ENCODE data around the gene KCTD2.
"Not testable (repeated sequence)": the region's sequence is repeated elsewhere in the genome, so short reads cannot be mapped to it uniquely, and the experiment has no call there.

Gene KCTD2

DNA sequence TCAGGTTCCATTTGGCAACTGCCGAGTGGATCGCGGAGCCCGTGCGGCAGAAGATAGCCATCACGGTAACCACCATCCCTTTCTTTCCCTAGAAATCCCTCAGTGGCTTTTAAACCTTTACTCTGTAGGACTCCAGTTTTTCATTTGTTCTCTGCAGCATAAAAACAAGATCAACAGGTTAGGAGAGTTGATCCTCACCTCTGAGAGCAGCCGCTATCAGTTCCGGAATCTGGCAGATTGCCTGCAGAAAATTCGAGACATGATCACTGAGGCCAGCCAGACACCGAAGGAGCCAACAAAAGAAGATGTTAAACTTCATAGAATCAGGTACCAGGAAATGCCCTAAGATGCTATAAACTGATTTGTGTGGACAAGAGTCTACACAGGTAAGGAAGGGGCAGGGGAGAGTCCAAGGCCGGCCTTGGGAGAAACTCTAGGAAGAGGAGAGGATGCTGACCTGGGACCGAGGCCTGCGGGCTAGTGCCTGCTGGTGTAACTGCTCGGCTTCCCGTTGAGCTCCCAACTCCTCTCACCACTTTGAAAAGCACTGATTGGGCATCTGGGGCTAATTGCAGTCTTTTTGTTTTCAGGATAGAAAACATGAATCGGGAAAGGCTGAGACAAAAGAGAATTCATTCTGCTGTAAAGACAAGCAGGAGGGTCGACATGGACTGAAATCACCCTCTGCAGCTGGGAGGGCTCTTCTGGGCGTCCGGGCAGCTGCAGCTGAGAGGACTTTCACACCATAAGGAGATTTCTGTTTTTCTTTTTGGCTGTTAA lies 26.5 kb upstream of the KCTD2 start:
- no peak for DNase-seq

- DNase-seq: no peak
Observed at GRCh38 chr17:75024686-75025397, 22.2 kb upstream of the KCTD2 start.

DNA sequence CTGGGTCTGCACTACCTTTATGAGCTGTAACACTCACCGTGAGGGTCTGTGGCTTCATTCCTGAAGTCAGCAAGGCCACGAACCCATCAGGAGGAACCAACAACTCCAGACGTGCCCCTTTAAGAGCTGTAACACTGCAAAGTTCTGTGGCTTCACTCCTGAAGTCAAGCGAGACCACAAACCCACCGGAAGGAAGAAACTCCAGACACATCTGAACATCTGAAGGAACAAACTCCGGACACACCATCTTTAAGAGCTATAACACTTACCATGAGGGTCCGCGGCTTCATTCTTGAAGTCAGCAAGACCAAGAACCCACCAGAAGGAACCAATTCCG lies 21.7 kb upstream of the KCTD2 start:
- not testable (repeated sequence) for DNase-seq

GRCh38 chr17:75026650-75027049 lies 20.4 kb upstream of the KCTD2 start:
- DNase-seq: not testable (repeated sequence)

GRCh38 chr17:75030161-75030560 lies 16.9 kb upstream of the KCTD2 start:
- DNase-seq: no peak

GRCh38 chr17:75031972-75032719 lies 14.9 kb upstream of the KCTD2 start:
- peak; percentile 95 for DNase-seq

DNA sequence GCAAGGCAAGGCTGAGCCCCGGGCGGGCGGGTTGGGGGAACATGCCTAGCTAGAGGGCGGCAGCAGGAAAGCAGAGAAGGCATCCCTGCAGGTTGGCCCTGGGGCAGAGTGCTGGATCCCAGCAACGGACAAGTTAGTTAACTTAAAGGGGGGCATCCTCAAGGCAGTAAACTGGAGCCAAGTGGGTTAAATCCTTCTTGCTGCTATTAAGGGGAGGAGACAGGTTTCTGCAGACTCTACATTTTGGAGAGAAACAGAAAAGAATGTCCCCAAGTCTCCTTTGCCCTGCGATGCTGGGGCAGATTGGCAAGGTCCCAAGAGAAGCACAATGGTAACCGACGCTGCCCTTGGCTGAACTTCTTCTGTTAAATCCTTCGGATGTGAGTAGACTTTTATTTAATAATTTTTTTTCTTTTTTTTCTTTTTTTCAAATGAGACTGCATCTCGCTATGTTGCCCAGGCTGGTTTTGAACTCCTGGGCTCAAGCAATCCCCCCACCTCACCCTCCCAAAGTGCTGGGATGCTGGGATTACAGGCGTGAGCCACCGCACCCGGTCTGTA lies 14.2 kb upstream of the KCTD2 start:
- peak; percentile 57 for DNase-seq

GRCh38 chr17:75033346-75034235 lies 13.4 kb upstream of the KCTD2 start:
- DNase-seq: peak; percentile 98

DNA sequence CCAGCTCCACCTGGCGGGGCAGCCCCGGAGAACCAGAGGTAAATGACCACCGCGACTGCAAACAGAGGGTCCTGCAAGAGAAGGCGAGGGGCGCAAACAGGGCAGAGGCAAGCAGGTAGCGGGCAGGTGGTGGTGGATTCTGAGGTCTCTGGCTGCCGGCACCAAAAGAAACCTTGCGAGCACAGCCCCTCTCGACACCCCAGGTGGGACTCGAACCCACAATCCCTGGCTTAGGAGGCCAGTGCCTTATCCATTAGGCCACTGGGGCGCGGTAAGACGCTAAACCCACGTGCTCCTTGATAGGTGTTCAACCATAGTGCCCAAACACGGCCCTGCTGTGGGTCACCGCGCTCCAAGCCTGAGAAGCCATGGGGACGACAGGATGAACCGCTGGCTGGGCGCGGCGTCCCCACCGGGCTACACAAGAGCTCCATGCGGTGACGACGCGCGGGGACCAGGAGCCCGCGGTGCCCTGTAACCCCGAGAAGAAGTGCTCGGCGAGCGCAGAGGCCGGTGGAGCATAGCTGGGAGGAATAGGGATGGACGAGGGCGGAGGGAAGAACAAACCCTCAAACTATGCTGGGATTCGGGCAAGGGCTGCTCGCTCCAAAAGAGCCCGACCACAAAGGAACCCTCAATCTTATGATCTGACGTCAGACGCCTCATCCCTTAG lies 12.7 kb upstream of the KCTD2 start:
- peak; percentile 98 for DNase-seq

DNA sequence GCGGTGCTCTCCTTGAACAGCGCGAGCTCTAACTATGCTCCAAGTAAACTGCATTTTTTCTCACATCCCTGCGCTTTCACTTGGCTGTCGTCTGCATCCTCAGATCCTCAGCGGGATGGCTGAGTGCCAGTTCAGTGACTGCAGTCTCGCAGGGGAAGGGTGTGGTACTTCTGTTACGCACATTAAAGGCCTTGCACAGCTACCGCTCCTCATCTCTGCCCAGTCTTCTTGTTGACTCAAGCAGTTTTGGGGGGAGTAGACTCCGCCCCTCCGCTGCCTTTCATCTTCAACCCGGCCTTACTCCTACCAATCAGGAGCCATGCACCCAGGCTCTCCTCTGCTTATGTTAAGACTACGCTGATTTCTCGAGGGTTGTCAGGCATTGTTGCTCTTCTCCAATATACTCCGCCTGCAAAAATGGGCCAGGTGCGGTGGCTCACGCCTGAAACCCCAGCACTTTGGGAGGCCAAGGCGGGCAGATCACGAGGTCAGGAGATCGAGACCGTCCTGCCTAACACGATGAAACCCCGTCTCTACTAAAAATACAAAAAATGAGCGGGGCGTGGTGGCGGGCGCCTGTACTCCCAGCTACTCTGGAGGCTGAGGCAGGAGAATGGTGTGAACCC lies 10.3 kb upstream of the KCTD2 start:
- DNase-seq: peak; percentile 31

- DNase-seq: no peak
Observed at GRCh38 chr17:75039238-75039637, 7.8 kb upstream of the KCTD2 start.

DNA sequence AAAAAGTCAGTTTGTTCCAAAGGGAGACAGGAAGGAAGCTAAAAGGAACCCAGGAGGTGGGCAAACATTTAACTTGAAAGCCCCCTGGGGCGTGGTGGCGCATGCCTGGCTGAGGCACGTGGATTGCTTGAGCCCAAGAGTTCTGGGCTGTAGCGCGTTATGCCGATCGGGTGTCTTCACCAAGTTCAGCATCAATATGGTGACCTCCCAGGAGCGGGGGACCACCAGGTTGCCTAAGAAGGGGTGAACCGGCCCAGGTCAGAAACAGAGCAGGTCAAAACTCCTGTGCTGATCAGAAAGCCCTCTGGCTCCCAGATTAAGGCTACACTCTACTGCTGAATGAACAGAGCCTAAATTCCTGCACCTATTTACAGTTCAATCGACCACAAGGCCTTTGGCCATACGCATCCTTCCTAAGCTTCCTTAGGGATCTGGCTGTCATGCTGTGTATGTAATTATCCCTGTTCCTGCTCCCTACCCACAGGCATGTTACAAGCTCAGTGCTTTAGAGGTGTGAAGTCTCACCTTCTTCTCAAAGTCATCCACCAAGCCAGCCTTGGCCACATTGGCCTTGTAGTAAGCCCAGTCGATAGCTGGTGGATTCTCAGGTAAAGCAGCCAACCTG lies 5.3 kb upstream of the KCTD2 start:
- no peak for DNase-seq

GRCh38 chr17:75043789-75044188 lies 3.2 kb upstream of the KCTD2 start:
- DNase-seq: not testable (repeated sequence)

GRCh38 chr17:75044716-75045115 lies 2.3 kb upstream of the KCTD2 start:
- no peak for DNase-seq

DNA sequence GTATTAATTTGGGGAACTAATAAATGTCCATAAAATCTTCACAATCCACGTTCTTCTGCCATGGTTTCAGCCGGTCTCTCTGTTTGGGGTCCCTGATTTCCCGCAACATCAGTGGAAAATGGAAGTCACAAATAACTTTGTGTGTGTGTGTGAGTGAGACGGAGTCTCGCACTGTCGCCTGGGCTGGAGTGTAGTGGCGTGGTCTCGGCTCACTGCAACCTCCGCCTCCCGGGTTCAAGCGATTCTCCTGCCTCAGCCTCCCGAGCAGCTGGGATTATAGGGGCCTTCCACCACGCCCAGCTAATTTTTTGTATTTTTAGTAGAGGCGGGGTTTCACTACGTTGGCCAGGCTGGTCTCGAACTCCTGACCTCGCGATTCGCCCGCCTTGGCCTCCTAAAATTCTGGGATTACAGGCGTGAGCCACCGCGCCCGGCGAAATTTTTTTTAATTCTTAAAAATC lies 1.0 kb upstream of the KCTD2 start:
- not testable (repeated sequence) for DNase-seq

- DNase-seq: peak; percentile 56
Observed at GRCh38 chr17:75047398-75048098, 523 bp downstream of the KCTD2 start.

DNA sequence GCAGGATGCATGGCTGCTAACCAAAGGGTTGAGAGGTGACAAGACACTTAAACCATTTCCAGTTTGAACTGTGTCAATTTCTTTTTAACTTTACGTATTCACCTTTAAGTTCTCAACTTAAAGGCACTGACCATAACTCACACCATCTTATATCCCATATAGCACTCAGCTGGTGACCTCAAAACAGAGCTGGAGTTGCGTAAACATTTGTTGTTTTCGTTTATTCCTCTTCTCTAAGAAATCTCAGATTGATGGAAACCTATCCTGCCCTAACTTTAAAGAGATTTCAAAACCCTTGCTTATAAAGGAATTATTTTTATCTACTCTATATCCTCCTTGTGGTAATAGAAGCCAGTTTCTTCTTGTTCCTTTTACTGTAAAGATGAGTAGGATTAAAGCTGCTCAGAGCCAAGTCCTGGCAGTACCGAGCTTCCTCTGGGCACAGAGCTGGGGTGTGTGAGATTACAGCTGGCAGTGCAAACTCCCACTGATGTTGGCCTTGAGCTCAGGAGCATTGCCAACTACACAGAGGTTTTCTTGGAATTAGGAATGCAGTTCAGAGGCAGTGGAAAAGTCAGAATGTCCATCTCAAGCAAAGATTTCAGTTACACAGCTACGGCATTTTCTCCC lies 1.3 kb downstream of the KCTD2 start:
- DNase-seq: no peak

DNA sequence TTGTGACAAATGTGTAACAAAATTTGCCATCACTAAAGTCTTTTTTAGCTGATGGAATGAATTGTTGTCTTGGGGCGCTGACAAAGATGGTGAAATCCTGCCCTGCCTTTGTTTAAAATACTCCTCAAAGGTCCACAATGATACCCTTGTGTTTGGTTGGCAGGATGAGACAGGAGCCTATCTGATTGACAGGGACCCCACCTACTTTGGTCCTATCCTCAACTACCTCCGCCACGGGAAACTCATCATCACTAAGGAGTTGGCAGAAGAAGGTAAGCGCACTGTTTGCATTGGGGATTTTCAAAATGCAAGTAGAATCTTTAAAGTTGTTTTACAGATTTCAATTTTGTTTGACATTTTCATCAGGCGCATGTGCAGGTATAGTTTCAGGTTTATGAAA lies 2.0 kb downstream of the KCTD2 start:
- no peak for DNase-seq

GRCh38 chr17:75049706-75050105 lies 2.7 kb downstream of the KCTD2 start:
- DNase-seq: no peak

GRCh38 chr17:75051941-75052340 lies 4.9 kb downstream of the KCTD2 start:
- DNase-seq: no peak

Data from NCI-H82 (cell line).